GM23248 (cell line): ENCODE data around the gene PNMA6A.

ENCODE experiments used
- EZH2 ChIP-seq: fragments of 200-600 bp; sonication (generic); IDR thresholded peaks from 2 replicates; pipeline ENCODE4 v1.6.1; 2018; ENCODE audit warnings: antibody characterized with exemption, mild to moderate bottlenecking; ENCODE audit not compliant: insufficient read depth, poor library complexity, severe bottlenecking
- EZH2phosphoT487 ChIP-seq: fragments of 200-600 bp; sonication (generic); IDR thresholded peaks from 2 replicates; pipeline ENCODE4 v1.6.1; 2018; ENCODE audit warnings: antibody characterized with exemption, moderate library complexity, mild to moderate bottlenecking, low read depth; ENCODE audit not compliant: insufficient read depth

DNA sequence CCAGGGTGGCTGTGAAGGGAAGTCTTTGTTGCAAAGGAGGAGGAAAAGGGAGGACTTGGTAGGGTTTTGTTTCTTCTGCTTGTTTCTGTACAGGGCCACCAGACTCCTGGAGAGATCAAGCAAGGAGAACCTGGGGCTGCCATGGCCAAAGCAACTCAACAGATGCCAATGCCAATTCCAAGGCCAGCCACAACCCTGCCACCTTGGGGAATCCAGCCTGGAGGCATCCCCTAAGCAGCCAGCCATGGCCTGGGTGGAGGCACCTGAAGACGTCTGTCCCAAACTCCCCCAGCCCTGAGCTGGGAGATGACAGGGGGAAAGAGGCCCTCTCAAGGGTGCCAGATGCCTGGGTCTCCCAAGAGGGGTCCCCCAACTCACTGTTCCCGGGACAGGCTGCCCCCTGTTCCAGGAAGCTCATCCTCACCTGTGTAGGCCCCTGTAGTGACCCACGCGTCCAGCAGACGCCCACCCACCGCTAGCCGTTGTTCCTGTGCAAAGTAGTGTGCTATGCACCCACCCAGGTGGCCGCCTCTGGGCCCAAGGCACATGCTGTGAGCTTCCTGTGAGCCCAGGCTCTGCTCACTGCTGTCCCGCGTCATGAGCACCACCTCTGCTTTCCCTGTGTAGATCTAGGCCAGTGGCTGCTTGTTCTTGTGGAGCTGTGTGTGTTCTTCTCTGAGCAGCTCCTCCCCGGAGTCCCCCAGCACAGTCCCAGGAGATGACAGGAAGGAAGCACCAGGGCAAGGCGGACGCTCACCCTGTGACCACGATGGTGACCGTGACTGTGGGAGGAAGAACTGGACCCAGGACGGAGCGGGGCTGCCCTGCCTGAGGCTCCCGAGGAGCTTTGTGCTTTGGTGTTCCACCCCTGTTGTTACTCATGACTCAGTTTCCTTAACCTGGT is 12.8 kb upstream of the PNMA6A start:
- TF ChIP-seq EZH2phosphoT487 (no peak), EZH2 (no peak)
